CD1c-positive myeloid dendritic cell (primary cell): ENCODE measurements around the gene GYS2.
A peak's percentile ranks its signal among the peaks of the same experiment; 100 is the strongest.

Experiments used
- DNase-seq: peaks from one replicate; pipeline ENCODE4 v3.0.0-alpha.2; 2016; ENCODE audit errors: extremely low spot score

GYS2 gene

DNA sequence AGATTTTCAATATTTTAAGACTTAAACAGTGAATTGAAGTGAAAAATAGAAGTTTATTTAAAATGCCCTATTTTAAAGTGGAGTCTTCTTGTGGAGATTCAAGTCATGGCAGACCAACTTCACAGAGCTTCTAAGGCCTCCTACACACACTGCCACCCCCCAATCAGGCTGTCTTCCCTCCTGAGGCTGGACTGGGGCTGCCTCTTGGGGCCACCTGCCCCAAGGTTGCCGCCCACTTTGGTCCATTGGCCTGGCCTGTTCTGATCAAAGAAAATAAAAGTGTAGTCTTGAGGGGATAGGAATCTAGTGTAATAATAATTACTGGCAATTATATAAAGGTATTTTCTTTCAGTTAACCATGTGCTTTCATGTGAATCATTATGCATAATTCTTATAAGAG is 101.8 kb downstream of the GYS2 start:
- no peak for DNase-seq

DNA sequence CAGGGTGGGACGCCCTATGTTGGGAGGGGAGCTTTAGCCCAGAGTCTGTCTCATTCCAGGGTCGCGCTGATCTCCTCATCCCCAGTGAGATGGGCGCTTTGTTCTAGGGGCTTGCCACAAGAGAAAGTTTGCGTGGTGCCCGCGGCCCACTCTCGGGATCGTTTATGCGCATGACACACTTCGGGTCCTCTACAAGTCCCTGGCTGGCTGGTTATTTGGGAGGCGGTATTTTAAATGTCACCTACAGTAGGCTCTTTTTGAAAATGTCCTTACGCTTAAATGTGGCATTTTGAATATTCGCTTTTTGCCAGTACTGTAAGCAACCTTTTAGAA is 102.5 kb downstream of the GYS2 start:
- peak; percentile 43 for DNase-seq

DNA sequence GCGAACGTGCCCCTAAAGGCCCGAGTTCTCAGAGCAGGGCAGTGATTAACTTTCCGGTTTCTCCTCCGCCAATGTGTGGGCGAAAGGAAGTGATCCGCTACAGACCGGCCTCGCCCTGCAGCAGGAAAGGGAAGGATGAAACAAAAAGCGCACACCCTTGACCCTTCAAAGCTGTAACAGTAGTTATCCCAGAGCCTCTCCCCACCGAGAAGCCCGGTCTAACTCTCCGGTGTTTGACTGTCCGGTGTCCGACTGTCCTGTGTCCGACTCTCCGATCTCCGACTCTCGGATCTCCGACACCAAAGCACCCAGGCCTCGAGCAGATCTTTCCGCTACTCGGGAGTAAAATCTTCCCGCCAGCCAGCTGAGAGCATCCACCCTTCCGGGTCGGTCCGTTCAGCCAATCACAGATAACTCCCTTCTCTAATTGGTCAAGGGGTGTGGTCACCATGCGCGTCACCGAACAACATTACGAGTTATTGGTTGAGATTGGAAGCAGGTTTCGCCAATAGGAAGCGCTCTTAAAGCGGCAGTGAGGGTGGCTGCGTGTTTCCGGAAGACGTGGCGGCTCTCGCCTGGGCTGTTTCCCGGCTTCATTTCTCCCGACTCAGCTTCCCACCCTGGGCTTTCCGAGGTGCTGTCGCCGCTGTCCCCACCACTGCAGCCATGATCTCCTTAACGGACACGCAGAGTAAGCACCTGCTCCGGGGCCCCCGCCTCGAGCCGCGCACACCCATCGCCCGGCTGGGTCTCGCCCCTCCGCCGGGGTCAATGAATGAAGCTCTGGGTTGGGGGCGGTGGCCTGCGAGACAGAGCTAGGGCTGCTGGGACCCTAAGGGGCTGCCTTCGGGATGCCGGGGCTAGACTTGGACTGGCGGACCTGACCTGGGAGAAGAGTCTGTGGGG is 103.1 kb downstream of the GYS2 start, which contains the start of the genes GOLT1B and RECQL:
GOLT1B (plus strand) TSS at position 532 of the 906 bp plus-strand sequence; CDS start at position 667, 135 bp downstream.
RECQL (minus strand) TSS at position 378 of the 906 bp plus-strand sequence. CDS start 2,065 bp downstream, outside the sequence.
- DNase-seq = peak; percentile 98

DNA sequence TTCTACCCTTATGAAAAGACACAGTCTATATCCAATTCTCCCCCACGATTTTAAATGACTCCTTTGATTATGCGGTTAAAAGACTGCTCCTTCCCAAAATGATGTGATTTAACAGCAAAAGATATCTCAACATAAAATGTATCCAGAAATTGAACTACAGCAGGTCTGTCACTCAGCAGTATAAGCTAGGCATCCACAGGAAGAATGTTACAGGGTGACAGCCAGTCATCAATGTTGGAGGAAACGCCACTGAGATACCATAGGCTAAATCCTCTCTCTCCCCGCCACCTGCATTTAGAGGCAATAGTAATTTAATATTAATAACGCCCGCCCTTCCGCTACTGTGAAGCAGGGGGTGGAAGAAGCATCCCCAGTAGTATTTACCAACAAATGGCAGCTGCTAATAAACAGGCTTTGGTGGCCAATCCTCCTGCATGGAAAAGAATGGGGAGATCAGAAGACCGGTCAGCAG is 103.8 kb downstream of the GYS2 start:
- DNase-seq = no peak

DNA sequence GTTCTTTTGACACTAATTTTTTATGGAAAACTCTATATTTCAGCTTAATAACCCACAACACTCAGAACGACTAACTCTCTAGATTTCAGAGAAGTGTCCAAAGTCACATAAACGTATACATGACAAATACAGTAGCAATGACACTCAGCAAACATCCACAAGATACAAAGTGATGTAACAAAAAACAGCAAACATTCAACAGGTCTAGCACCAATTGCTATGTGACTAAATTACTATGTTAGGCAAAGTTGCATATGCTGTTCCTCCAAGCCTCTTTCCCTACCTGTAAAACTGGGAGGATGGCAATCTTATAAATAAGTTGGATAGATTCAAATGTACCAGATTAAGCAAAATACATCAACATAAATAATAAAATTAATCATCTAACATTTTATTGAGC is 104.9 kb downstream of the GYS2 start:
- no peak for DNase-seq
